Measurements from ENCODE around the gene PCDH7.
A peak's percentile ranks its signal among the peaks of the same experiment; 100 is the strongest.

PCDH7 gene

DNA sequence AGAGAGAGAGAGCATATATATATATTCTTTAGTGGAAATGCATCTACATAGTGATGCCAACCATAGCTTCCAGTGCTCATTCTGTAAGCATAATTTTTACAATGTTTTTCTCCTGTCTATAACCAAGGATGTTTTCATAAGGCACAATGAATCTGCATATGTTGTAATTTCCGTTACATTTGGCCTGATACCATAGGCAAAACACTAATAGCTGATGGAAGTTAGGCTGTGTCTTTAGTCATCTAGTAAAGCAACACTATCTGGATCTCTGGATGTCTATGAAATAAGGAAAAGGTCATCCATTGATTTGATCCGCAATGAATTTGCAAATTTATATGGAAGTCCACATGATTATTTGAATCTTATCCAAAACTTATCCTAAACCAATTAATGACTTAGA, 8.1 kb downstream of the PCDH7 start:
- no peak for ATAC-seq
- TF ChIP-seq SNAI2 (CRISPR knock-in tag; IDR thresholded peaks at IDR 0.05): no peak
- no peak for TF ChIP-seq GLIS3 (CRISPR knock-in tag; IDR thresholded peaks at IDR 0.05)
- TF ChIP-seq, protein P1, sequence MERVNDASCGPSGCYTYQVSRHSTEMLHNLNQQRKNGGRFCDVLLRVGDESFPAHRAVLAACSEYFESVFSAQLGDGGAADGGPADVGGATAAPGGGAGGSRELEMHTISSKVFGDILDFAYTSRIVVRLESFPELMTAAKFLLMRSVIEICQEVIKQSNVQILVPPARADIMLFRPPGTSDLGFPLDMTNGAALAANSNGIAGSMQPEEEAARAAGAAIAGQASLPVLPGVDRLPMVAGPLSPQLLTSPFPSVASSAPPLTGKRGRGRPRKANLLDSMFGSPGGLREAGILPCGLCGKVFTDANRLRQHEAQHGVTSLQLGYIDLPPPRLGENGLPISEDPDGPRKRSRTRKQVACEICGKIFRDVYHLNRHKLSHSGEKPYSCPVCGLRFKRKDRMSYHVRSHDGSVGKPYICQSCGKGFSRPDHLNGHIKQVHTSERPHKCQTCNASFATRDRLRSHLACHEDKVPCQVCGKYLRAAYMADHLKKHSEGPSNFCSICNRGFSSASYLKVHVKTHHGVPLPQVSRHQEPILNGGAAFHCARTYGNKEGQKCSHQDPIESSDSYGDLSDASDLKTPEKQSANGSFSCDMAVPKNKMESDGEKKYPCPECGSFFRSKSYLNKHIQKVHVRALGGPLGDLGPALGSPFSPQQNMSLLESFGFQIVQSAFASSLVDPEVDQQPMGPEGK (CRISPR knock-in tag; IDR thresholded peaks at IDR 0.05; ENCODE audit: borderline replicate concordance): no peak
- no peak for TF ChIP-seq ZNF8 (CRISPR knock-in tag; IDR thresholded peaks at IDR 0.05)
- TF ChIP-seq OSR1 (CRISPR knock-in tag; IDR thresholded peaks at IDR 0.05): no peak
- no peak for TF ChIP-seq ISL1 (CRISPR knock-in tag; IDR thresholded peaks at IDR 0.05)
- no peak for TF ChIP-seq ZFP3 (CRISPR knock-in tag; IDR thresholded peaks at IDR 0.05)
- no peak for TF ChIP-seq ZNF565 (CRISPR knock-in tag; conservative IDR thresholded peaks at IDR 0.05; ENCODE audit: low read depth)
- TF ChIP-seq, protein P2, sequence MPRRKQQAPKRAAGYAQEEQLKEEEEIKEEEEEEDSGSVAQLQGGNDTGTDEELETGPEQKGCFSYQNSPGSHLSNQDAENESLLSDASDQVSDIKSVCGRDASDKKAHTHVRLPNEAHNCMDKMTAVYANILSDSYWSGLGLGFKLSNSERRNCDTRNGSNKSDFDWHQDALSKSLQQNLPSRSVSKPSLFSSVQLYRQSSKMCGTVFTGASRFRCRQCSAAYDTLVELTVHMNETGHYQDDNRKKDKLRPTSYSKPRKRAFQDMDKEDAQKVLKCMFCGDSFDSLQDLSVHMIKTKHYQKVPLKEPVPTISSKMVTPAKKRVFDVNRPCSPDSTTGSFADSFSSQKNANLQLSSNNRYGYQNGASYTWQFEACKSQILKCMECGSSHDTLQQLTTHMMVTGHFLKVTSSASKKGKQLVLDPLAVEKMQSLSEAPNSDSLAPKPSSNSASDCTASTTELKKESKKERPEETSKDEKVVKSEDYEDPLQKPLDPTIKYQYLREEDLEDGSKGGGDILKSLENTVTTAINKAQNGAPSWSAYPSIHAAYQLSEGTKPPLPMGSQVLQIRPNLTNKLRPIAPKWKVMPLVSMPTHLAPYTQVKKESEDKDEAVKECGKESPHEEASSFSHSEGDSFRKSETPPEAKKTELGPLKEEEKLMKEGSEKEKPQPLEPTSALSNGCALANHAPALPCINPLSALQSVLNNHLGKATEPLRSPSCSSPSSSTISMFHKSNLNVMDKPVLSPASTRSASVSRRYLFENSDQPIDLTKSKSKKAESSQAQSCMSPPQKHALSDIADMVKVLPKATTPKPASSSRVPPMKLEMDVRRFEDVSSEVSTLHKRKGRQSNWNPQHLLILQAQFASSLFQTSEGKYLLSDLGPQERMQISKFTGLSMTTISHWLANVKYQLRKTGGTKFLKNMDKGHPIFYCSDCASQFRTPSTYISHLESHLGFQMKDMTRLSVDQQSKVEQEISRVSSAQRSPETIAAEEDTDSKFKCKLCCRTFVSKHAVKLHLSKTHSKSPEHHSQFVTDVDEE (CRISPR knock-in tag; IDR thresholded peaks at IDR 0.05): no peak

DNA sequence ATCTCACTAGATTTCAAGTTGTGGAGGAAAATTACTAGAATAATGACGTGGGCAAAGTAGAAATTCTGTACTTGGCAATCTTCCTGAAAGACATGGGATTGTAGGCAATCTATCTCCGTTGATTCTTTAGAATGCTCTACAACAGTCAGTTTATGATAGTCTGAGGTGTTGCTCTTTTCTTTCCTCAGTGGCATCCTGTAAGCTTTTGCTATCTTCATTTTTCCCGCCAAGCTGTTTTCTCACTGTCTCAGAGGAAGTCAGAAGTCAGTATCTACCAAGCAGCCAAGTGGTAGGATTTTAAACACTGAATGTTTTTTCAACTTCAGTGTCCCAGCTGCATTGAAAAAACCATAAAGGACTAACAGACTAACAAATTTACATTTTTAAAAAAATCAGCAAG, 23.7 kb downstream of the PCDH7 start:
- no peak for TF ChIP-seq BACH2 (CRISPR knock-in tag; IDR thresholded peaks at IDR 0.05; ENCODE audit: borderline replicate concordance)
- no peak for TF ChIP-seq RARB (CRISPR knock-in tag; IDR thresholded peaks at IDR 0.05)
- TF ChIP-seq ZNF8 (CRISPR knock-in tag; IDR thresholded peaks at IDR 0.05): no peak
- no peak for TF ChIP-seq ZNF70 (CRISPR knock-in tag; IDR thresholded peaks at IDR 0.05)
- TF ChIP-seq, protein P1 (CRISPR knock-in tag; IDR thresholded peaks at IDR 0.05; ENCODE audit: borderline replicate concordance): no peak
- no peak for TF ChIP-seq ZNF565 (CRISPR knock-in tag; conservative IDR thresholded peaks at IDR 0.05; ENCODE audit: low read depth)
- TF ChIP-seq ZC3H10 (CRISPR knock-in tag; IDR thresholded peaks at IDR 0.05): no peak

DNA sequence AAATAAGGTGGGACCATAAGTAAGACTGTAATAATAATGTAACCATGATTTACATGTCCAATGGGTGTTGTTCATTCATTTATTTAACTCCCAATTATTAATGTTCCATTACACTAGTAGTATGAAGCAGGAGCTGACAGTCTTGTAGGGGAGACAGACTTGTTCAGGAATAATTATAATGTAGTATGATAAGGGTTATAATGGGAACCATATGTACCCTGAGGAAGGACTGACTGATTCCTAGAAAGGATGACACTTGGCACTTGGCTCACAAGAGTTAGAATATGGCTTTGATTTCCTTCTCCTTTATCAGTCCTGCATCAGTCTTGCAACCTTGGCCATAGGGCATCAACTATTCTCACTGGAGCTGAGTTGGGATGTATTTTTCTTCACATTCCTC, 24.2 kb downstream of the PCDH7 start:
- ATAC-seq: peak; percentile 41; the same call in 2 of the 3 replicates
- TF ChIP-seq PPARA (CRISPR knock-in tag; IDR thresholded peaks at IDR 0.05; ENCODE audit: borderline replicate concordance) (no peak), OSR1 (CRISPR knock-in tag; IDR thresholded peaks at IDR 0.05) (no peak), RARB (CRISPR knock-in tag; IDR thresholded peaks at IDR 0.05) (no peak), ZC3H10 (CRISPR knock-in tag; IDR thresholded peaks at IDR 0.05) (no peak), TOX (CRISPR knock-in tag; IDR thresholded peaks at IDR 0.05; ENCODE audit: borderline replicate concordance) (no peak)
- TF ChIP-seq, protein P2 (CRISPR knock-in tag; IDR thresholded peaks at IDR 0.05): no peak

More for the DNA sequence above, 23.7 kb downstream of the PCDH7 start:
- ATAC-seq: no peak

DNA sequence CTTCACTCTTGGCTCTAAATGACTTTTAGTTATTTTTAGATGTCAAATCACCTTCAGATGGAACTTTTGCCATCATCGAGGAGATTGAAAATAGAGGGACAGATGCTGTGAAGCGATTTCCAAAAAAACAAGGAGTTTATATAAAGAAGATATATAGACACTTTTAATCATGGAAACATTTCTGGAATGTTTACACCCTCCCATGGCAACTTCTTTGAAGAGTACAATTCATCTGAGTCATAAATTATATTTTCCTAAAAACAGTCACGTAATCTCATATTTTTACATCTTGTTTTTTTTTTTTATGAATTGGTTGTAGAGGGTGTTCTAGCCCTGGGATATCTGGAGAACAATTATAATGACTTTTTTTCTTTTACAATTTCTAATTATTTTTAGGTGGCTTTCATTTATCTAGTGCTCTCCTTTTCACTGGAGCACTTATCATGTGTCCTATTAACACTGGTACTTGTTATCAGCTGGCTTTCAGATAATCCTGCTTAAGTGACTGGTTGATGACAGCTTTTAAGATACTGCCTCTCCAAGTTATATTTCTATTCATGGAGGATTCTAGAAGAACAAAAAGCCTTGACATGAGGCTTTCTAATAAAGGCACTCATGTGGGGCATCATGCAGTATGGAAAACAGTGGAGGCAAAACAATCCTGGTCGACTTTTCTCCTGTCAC, 24.9 kb downstream of the PCDH7 start:
- no peak for ATAC-seq
- TF ChIP-seq ARNTL (CRISPR knock-in tag; IDR thresholded peaks at IDR 0.05; ENCODE audit: borderline replicate concordance, low read depth) (no peak), ZNF8 (CRISPR knock-in tag; IDR thresholded peaks at IDR 0.05) (no peak), ZNF70 (CRISPR knock-in tag; IDR thresholded peaks at IDR 0.05) (no peak), TCF4 (CRISPR knock-in tag; IDR thresholded peaks at IDR 0.05; ENCODE audit: borderline replicate concordance) (no peak), SNAI2 (CRISPR knock-in tag; IDR thresholded peaks at IDR 0.05) (no peak), ISL1 (CRISPR knock-in tag; IDR thresholded peaks at IDR 0.05) (no peak), ZFP30 (CRISPR knock-in tag; IDR thresholded peaks at IDR 0.05) (no peak), OSR1 (CRISPR knock-in tag; IDR thresholded peaks at IDR 0.05) (no peak), CSDC2 (CRISPR knock-in tag; IDR thresholded peaks at IDR 0.05) (no peak), ZNF565 (CRISPR knock-in tag; conservative IDR thresholded peaks at IDR 0.05; ENCODE audit: low read depth) (no peak), ESRRG (CRISPR knock-in tag; IDR thresholded peaks at IDR 0.05) (no peak)
- TF ChIP-seq, protein P2 (CRISPR knock-in tag; IDR thresholded peaks at IDR 0.05): no peak
- TF ChIP-seq, protein P3, sequence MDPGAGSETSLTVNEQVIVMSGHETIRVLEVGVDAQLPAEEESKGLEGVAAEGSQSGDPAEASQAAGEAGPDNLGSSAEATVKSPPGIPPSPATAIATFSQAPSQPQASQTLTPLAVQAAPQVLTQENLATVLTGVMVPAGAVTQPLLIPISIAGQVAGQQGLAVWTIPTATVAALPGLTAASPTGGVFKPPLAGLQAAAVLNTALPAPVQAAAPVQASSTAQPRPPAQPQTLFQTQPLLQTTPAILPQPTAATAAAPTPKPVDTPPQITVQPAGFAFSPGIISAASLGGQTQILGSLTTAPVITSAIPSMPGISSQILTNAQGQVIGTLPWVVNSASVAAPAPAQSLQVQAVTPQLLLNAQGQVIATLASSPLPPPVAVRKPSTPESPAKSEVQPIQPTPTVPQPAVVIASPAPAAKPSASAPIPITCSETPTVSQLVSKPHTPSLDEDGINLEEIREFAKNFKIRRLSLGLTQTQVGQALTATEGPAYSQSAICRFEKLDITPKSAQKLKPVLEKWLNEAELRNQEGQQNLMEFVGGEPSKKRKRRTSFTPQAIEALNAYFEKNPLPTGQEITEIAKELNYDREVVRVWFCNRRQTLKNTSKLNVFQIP (CRISPR knock-in tag; IDR thresholded peaks at IDR 0.05; ENCODE audit: borderline replicate concordance, low read depth): no peak

Measured in SK-N-SH treated with all-trans-retinoic acid at 6 μM for 48 hours (cell line).